Transverse colon (tissue), 4 donors: ENCODE measurements around the gene TNFRSF8. TPM values are rescaled to one million over a fixed set of nuclear protein-coding genes. Genes with fewer than 3 reads are reported as not detected.

Experiments
- DNase-seq: peaks from one replicate; pipeline ENCODE4 v3.0.0-alpha.2; 2019
- H3K27ac ChIP-seq, 4 donors: fragments of 200-600 bp; sonication (generic); 2 replicates each; pipeline ENCODE4 v1.5.1; 2016 to 2018; ENCODE audit warnings: inconsistent platforms in 4 of 4
- H3K27me3 ChIP-seq: fragments of 200-600 bp; sonication (generic); 2 replicates; pipeline ENCODE4 v1.5.1; 2017; ENCODE audit warnings: inconsistent platforms
- H3K36me3 ChIP-seq, 4 donors: fragments of 200-600 bp; sonication (generic); 2 replicates each; pipeline ENCODE4 v1.5.1; 2017 to 2019; ENCODE audit warnings: inconsistent platforms in 4 of 4
- H3K4me1 ChIP-seq, 4 donors: fragments of 200-600 bp; sonication (generic); 2 replicates each; pipeline ENCODE4 v1.5.1; 2017 to 2020; ENCODE audit warnings: inconsistent platforms in 4 of 4
- H3K4me3 ChIP-seq, 4 donors: fragments of 200-600 bp; sonication (generic); 1 replicate in 1 of 4; 2 replicates in 3 of 4; pipeline versions ENCODE4 v1.5.1 to v1.6.1; 2017 to 2019; ENCODE audit warnings: inconsistent platforms in 4 of 4
- H3K9me3 ChIP-seq, 2 donors: fragments of 200-600 bp; sonication (generic); 2 replicates each; pipeline ENCODE4 v1.5.1; 2017 to 2019; ENCODE audit warnings: inconsistent platforms in 2 of 2
- EP300 ChIP-seq: sonication (generic); formaldehyde crosslinking; IDR thresholded peaks from one replicate; pipeline ENCODE4 v1.6.1; 2017; ENCODE audit warnings: antibody characterized with exemption, low read depth
- POLR2A ChIP-seq: fragments of 450-650 bp; IDR thresholded peaks from one replicate; pipeline ENCODE4 v1.6.1; 2016; ENCODE audit warnings: antibody characterized with exemption, mild to moderate bottlenecking, moderate library complexity
- POLR2AphosphoS5 ChIP-seq, 3 donors: sonication (generic); formaldehyde crosslinking; IDR thresholded peaks; one replicate each; pipeline ENCODE4 v1.6.1; 2016; ENCODE audit warnings: antibody characterized with exemption in 3 of 3
- WGBS, 2 donors: methylation state at CpG; one replicate each; pipeline ENCODE4 v1.1.5; 2018; ENCODE audit warnings: low coverage in 1 of 2; 5-methylcytosine and 5-hydroxymethylcytosine counted together
- in situ Hi-C, 4 donors: fragments of 200-750 bp; cut with MboI; loops; one replicate each; pipeline versions ENCODE4 v1.15.0 to v1.15.1; 2017; ENCODE audit warnings: low sequenced_read_pairs in 3 of 4, low pct_ligation_motif_present in 1 of 4, low pct_unique_long_range_greater_than_20kb in 1 of 4
- intact Hi-C: fragments of 100-400 bp; cut with DNase I; formaldehyde crosslinking; loops from one replicate; pipeline ENCODE4 v1.15.1; 2023; ENCODE audit warnings: low total_unique reads
- total RNA-seq, 4 donors: library from RNA; depleted of rRNA; stranded (reverse); fragments of >200 nt; gene quantifications; one replicate each; pipeline ENCODE4 v1.1.0, GENCODE V29; 2016
- TF ChIP-seq, protein P1 (sequence below), 5 experiments: fragments of 200-600 bp in 3 of 5; fragments of 450-650 bp in 2 of 5; sonication (generic) in 3 of 5; IDR thresholded peaks; 1 replicate in 2 of 5; 2 replicates in 3 of 5; pipeline ENCODE4 v1.5.1; 2016 to 2017; ENCODE audit warnings: antibody characterized with exemption in 5 of 5, inconsistent platforms in 3 of 5, mild to moderate bottlenecking in 2 of 5, moderate library complexity in 1 of 5

Gene TNFRSF8
- total RNA-seq, 4 donors from 2014 or later, result 0.16 TPM; not detected in 3

DNA sequence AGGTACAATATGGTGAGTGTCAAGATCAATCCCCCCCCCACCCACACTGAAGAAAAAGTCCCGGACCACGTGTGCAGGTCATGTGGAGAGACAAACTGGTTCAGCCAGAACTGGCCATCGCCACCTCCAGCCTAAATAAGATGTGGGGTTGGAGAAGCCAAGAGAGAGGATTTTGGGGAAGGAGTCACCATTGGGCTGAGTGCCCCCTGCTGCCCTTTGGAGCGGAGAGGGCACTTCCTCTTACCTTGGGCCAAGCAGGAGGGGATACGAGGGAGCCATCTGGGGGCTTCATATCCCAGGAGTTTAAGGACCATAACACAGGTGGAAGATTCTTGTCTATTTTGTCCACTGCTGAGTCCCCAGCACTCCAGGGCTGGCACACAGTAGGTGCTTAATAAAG is 101.1 kb downstream of the TNFRSF8 start:
- TF ChIP-seq POLR2AphosphoS5 (IDR thresholded peaks at IDR 0.05) (no peak), POLR2A (no peak), EP300 (no peak)
- TF ChIP-seq, protein P1, sequence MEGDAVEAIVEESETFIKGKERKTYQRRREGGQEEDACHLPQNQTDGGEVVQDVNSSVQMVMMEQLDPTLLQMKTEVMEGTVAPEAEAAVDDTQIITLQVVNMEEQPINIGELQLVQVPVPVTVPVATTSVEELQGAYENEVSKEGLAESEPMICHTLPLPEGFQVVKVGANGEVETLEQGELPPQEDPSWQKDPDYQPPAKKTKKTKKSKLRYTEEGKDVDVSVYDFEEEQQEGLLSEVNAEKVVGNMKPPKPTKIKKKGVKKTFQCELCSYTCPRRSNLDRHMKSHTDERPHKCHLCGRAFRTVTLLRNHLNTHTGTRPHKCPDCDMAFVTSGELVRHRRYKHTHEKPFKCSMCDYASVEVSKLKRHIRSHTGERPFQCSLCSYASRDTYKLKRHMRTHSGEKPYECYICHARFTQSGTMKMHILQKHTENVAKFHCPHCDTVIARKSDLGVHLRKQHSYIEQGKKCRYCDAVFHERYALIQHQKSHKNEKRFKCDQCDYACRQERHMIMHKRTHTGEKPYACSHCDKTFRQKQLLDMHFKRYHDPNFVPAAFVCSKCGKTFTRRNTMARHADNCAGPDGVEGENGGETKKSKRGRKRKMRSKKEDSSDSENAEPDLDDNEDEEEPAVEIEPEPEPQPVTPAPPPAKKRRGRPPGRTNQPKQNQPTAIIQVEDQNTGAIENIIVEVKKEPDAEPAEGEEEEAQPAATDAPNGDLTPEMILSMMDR (IDR thresholded peaks at IDR 0.05), result no peak
- peaks cover 13 to 38% (median 26%) of the 10 kb centered on the region in 4 donors for H3K4me1 ChIP-seq
- DNase-seq, result no peak
- no peak overlapping the region for H3K4me3 ChIP-seq
- 89 to 100% methylated on average over 1 to 5 of the region's 5 CpGs for WGBS, 2 donors
- H3K27ac ChIP-seq, result no peak overlapping the region
- no peaks in the 10 kb centered on the region for H3K27me3 ChIP-seq
- in situ Hi-C loops, result no loop called here
- no peaks in the 10 kb centered on the region for H3K36me3 ChIP-seq
- intact Hi-C loops, result no loop called here
- no peaks in the 10 kb centered on the region for H3K9me3 ChIP-seq

DNA sequence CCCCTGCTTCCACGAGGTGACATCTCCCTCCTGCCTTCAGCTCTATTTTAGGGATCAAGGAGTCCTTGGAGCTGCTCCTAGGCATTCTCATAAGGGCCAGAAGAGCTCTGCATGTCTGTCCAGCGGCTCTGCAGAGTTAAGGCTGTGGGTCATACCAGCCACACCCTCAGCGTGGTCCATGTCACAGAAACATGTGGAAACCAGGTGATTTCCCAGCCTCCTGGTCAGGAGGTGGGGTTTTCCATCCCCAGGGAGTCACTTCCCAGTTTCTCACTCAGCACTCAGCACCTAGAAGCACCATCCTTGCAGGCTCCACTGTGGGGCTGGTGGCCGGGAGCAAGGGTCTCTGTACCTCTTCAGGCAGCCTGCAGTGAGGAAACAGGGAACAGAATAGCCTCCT is 102.2 kb downstream of the TNFRSF8 start:
- in situ Hi-C loops, result no loop called here
- Histone ChIP-seq H3K27me3 (no peaks in the 10 kb centered on the region), H3K9me3 (no peaks in the 10 kb centered on the region), H3K4me3 (no peak overlapping the region), H3K27ac (no peak overlapping the region), H3K4me1 (peaks cover 13 to 44% (median 29%) of the 10 kb centered on the region in 4 donors), H3K36me3 (no peaks in the 10 kb centered on the region)
- no peak for TF ChIP-seq EP300
- TF ChIP-seq, protein P1 (IDR thresholded peaks at IDR 0.05), result no peak
- no peak for TF ChIP-seq POLR2AphosphoS5 (IDR thresholded peaks at IDR 0.05)
- TF ChIP-seq POLR2A, result no peak
- 88% methylated on average over 4 of the region's 4 CpGs; no CpG with 5 or more reads in 1 of the 2 donors for WGBS, 2 donors
- DNase-seq, result no peak
- intact Hi-C loops, result no loop called here

DNA sequence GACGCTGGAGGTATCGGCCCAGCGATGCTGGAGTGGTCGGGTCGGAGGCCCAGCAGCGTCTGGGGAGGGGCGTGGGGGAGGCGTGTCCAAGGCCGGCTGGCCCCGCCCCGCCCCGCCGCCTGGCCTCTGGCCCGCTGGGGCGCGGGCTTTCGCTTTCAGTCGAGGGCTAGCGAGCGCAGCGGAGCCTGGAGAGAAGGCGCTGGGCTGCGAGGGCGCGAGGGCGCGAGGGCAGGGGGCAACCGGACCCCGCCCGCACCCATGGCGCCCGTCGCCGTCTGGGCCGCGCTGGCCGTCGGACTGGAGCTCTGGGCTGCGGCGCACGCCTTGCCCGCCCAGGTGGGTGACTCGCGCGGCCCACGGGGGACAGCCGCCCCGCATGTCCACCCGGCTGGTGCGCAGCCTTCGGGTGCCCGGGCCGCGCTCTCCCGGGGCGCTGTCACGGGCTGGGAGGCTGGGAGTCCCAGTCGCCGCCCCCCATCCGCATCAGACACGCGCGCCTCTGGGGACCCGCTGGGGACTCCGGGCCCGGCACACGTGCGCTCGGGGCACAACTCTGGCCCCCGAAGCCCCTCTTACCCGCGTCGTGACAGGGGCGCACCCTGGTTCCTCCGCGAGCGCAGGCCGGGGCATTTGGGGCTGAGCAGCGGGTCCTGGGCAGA is 103.9 kb downstream of the TNFRSF8 start, which contains the start of gene TNFRSF1B:
Gene TNFRSF1B, plus strand, starts transcription at position 158 of the 659 bp plus-strand sequence. Its CDS starts 101 bp downstream, at position 259.
- peaks cover 3 to 35% (median 19%) of the 10 kb centered on the region in 4 donors for H3K4me1 ChIP-seq
- H3K36me3 ChIP-seq, result no peaks in the 10 kb centered on the region
- H3K9me3 ChIP-seq, result no peaks in the 10 kb centered on the region
- TF ChIP-seq POLR2A (peak; percentile 55), EP300 (no peak), POLR2AphosphoS5 (IDR thresholded peaks at IDR 0.05) (peak; percentile 86 to 90 (median 87))
- peak within 1 kb of the TSS; percentile 83 to 87 (median 86) for H3K27ac ChIP-seq
- H3K27me3 ChIP-seq, result no peaks in the 10 kb centered on the region
- DNase-seq, result peak; percentile 83
- intact Hi-C loops (no loop called here), in situ Hi-C loops (no loop called here)
- WGBS, 2 donors, result 0% methylated on average over 34 of the region's 79 CpGs; no CpG with 5 or more reads in 1 of the 2 donors
- peak within 1 kb of the TSS; percentile 49 to 89 (median 68) for H3K4me3 ChIP-seq

DNA sequence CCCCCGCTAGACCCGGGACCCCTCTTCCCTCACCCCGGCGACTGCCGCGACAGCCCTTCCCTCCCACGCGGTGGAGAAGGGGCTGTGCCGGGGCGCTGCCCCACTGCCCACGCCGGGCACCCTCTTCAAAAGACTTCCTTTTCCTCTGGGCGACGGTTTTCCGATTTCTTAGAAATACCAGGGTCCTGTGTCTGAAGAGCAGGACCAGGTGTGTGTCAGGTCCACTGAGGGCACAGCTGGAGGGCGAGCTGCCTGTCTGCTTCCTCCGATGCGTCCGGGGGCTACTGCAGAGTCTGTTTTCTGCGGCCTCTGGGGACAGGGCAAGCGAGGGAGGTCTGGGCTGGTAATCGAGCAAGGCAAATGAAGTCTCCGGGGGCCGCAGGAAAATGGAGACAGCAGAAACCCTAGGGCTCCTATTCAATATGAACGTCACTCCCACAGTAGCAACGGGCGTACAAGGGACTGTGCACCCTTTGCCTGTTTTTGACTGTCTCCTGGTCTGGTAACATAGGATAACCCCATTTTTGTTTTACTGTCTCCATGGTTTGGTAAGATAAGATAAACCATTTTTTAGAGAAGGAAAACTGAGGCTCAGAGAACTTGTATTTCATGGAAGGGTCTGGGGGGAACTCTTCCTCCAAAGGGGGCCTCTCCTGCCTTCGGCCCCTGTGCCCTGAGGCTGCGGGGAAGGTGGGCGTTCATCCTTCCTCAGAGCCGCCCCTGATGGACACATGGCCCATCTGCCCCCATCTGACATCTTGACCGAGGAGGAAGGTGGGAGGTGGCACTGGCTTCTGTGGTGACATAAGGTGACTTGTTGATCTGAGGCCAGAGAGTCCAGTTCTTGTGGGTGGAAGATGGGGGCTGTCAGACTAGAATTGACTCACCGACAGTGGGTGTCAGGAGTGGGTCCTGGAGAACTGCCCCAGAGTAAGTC is 104.7 kb downstream of the TNFRSF8 start:
- 43 to 60% methylated on average over 1 to 32 of the region's 33 CpGs for WGBS, 2 donors
- Histone ChIP-seq H3K9me3 (no peaks in the 10 kb centered on the region), H3K27me3 (no peaks in the 10 kb centered on the region), H3K4me1 (peaks cover 0 to 31% (median 15%) of the 10 kb centered on the region in 4 donors), H3K27ac (peak overlapping the region; percentile 83 to 87 (median 86)), H3K4me3 (peak overlapping the region; percentile 49 to 89 (median 68)), H3K36me3 (no peaks in the 10 kb centered on the region)
- in situ Hi-C loops, result no loop called here
- TF ChIP-seq POLR2AphosphoS5 (IDR thresholded peaks at IDR 0.05) (no peak), POLR2A (no peak), EP300 (no peak)
- TF ChIP-seq, protein P1 (IDR thresholded peaks at IDR 0.05), result no peak
- no peak for DNase-seq
- intact Hi-C loops, result no loop called here
